ENCODE data around the gene SUGCT.
"Not testable (repeated sequence)": the region's sequence is repeated elsewhere in the genome, so short reads cannot be mapped to it uniquely, and the experiment has no call there.

SUGCT gene

DNA sequence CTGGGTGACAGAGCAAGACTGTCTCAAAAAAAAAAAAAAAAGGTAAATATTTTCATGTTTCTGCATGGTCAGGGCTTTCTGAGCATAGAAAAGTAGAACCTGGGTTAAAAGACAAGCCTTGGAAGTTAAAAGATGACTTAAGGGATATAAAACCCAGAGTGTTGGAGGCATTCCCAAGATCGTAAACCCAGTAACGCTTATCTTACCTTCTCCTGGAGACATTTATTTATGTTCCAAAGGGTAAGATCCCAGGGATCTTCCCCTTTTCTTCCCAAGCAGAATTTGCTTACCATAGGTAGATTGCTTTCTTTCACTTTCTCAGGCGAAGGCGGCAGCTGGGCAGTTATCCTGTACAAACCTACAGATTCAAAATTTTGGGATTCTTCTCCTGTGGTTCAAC lies 22.2 kb downstream of the SUGCT start:
- H3K4me1 ChIP-seq (ENCODE audit: insufficient read depth, low read length) = no peaks in the 10 kb centered on the region
- H3K9me3 ChIP-seq (ENCODE audit: control insufficient read depth, insufficient read depth, low read length) = no peaks in the 10 kb centered on the region
- no peak overlapping the region for H3K9ac ChIP-seq (ENCODE audit: low read depth, low read length)

DNA sequence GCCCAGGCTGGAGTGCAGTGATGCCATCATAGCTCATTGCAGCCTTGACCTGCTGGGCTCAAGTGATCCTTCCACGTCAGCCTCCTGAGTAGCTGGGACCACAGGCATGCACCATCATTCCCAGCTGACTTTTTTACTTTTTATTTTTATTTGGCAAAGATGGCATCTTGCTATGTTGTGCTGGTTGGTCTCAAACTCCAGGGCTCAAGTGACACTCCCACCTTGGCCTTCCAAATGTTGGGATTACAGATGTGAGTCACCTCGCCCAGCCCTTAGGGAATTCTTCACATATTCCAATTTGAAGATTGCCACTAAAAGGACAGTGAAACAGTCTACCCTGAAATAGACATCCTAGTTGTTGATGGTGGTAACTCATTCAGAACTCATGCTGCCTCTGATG lies 27.7 kb downstream of the SUGCT start:
- no peaks in the 10 kb centered on the region for H3K4me1 ChIP-seq (ENCODE audit: insufficient read depth, low read length)
- no peak overlapping the region for H3K9ac ChIP-seq (ENCODE audit: low read depth, low read length)
- H3K36me3 ChIP-seq (ENCODE audit: insufficient read depth, low read length) = no peaks in the 10 kb centered on the region
- no peaks in the 10 kb centered on the region for H3K9me3 ChIP-seq (ENCODE audit: control insufficient read depth, insufficient read depth, low read length)

More for the DNA sequence above, 22.2 kb downstream of the SUGCT start:
- no peaks in the 10 kb centered on the region for H3K36me3 ChIP-seq (ENCODE audit: insufficient read depth, low read length)

DNA sequence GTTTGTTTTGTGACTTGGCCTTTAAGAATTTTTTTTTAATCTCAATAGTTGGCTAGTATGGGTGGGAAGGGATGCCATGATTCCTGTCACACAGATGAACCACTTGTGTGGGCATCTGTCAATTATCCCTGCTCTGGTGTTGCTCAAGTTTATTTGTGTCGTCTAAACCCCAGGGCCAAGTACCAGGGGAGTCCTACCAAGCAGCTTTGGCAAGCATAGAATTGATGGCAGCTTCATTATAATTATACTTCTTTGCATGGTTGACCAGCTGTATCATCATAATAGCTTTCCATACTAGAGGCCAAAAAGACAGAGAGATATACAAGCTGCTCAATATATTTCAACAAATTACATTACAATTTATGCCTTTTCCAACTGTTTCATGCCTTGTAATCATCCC lies 30.4 kb downstream of the SUGCT start:
- H3K4me1 ChIP-seq (ENCODE audit: insufficient read depth, low read length) = no peaks in the 10 kb centered on the region
- no peaks in the 10 kb centered on the region for H3K9me3 ChIP-seq (ENCODE audit: control insufficient read depth, insufficient read depth, low read length)
- H3K9ac ChIP-seq (ENCODE audit: low read depth, low read length) = no peak overlapping the region
- H3K36me3 ChIP-seq (ENCODE audit: insufficient read depth, low read length) = no peaks in the 10 kb centered on the region

DNA sequence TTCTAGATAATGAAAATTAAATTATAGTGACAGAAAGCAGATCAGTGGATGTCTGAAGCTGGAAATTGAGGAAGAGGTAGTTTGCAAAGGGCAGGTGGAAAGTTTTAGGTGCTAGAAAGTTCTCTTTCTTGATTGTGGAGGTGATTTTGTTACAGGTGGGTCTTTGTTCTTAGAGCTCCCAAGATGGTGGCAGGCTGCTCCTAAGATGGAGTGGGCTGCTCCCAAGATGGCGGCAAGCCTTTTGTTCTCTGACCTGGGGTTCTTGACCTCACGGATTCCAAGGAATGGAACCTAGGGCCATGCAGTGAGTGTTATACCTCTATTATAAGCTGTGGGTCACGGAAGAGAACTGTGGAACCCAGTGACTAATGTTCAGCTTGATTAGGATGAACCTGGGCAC lies 32.5 kb downstream of the SUGCT start:
- Histone ChIP-seq H3K9me3 (ENCODE audit: control insufficient read depth, insufficient read depth, low read length) (no peaks in the 10 kb centered on the region), H3K9ac (ENCODE audit: low read depth, low read length) (no peak overlapping the region), H3K4me1 (ENCODE audit: insufficient read depth, low read length) (no peaks in the 10 kb centered on the region), H3K36me3 (ENCODE audit: insufficient read depth, low read length) (no peaks in the 10 kb centered on the region)

DNA sequence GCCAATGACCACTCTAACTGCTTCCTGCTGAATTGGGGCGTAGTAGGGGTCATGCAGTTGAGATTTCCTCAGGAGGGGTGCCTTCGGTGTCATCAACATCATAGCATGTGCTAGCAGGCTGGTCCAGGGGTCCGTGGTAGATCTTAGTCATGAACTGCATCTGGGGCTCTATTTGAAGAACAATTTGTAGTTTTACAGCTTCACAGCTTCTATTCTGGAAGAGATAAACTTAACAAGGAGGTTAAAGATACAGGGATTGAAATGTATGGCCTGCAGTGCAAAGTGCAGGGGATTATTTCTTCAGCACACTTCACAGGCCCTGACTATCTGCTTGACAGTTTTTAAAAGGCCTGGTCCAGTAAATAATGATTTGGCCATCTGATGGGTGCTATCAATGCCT lies 33.5 kb downstream of the SUGCT start:
- H3K36me3 ChIP-seq (ENCODE audit: insufficient read depth, low read length); H3K9ac ChIP-seq (ENCODE audit: low read depth, low read length); H3K9me3 ChIP-seq (ENCODE audit: control insufficient read depth, insufficient read depth, low read length): not testable (repeated sequence)

DNA sequence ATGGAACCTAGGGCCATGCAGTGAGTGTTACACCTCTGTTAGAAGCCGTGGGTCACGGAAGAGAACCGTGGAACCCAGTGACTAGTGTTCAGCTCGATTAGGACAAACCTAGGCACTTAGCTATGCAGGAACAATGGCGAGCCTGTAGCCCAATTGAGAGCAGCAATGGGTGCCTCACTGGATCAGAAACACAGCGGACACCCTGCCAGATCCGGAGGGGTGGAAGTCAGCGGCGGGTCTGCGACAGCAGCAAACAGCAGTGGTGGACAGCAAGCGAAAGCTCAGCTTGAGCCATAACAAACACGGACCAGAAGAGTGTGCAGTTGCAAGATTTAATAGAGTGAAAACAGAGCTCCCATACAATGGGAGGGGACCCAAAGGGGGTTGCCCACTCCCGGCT lies 38.3 kb downstream of the SUGCT start:
- H3K4me1 ChIP-seq (ENCODE audit: insufficient read depth, low read length); H3K36me3 ChIP-seq (ENCODE audit: insufficient read depth, low read length); H3K9ac ChIP-seq (ENCODE audit: low read depth, low read length); H3K9me3 ChIP-seq (ENCODE audit: control insufficient read depth, insufficient read depth, low read length): not testable (repeated sequence)

More for the DNA sequence above, 33.5 kb downstream of the SUGCT start:
- H3K4me1 ChIP-seq (ENCODE audit: insufficient read depth, low read length) = not testable (repeated sequence)

DNA sequence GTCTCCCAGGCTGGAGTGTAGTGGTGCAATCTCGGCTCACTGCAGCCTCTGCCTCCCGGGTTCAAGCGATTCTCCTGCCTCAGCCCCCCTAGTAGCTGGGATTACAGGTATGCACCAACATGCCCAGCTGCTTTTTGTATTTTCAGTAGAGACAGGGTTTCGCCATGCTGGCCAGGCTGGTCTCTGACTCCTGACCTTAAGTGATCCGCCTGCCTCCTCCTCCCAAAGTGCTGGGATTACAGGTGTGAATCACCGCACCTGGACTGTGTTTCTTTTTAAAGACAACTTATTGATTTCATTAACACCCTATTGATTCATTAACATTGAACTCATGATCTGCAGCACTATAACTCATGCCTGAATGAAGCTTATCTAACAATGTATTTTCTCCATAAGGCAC lies 40.5 kb downstream of the SUGCT start:
- not testable (repeated sequence) for H3K36me3 ChIP-seq (ENCODE audit: insufficient read depth, low read length); H3K4me1 ChIP-seq (ENCODE audit: insufficient read depth, low read length); H3K9ac ChIP-seq (ENCODE audit: low read depth, low read length); H3K9me3 ChIP-seq (ENCODE audit: control insufficient read depth, insufficient read depth, low read length)

DNA sequence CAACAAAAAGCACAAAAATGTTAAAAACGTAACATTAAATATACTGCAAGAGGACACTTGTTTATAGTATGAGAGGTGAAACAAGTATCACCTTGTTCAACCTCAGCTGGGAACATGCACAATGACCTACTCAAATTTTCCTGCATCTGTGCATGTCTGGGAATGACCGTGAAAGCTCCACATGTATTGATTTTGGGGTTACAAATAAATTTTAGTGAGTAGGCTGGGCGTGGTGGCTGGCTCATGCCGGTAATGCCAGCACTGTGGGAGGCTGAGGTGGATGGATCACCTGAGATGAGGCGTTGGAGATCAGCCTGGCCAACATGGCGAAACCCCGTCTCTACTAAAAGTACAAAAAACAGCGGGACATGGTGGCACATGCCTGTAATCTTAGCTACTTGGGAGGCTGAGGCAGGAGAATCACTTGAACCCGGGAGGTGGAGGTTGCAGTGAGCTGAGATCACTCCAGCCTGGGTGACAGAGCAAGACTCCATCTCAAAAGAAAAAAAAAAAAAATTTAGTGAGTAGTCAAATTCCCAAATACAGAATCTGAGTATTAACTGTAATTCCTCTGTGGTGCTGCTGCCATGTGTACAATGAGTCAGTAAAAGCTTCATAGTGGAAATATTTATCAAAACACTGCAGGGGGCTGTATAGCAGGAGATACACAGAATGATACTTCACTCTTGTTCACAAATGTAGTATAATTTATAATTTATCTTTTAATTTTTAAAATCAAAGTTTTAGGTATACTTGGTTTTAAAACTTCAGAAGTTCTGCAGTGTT lies 41.1 kb downstream of the SUGCT start:
- Histone ChIP-seq H3K9ac (ENCODE audit: low read depth, low read length) (no peak overlapping the region), H3K9me3 (ENCODE audit: control insufficient read depth, insufficient read depth, low read length) (no peaks in the 10 kb centered on the region), H3K36me3 (ENCODE audit: insufficient read depth, low read length) (no peaks in the 10 kb centered on the region), H3K4me1 (ENCODE audit: insufficient read depth, low read length) (no peaks in the 10 kb centered on the region)

DNA sequence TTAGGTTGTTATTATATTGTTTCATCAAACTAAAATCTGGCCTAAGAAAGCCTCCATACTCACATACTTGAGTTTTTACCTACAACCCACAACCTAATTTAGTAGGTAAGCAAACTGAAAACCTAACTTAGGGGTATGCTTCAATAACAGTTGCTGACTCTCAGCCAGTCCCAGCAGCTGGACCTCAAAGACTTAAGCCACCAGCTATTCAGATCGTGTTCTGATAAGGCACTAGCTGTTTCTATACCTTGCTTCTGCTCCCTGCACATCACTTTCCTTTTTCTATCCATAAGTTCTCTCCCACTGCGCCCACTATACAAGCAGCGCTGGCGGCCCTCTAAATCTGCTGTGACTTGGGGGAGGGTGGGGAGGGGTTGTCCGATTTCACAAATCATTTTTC lies 42.3 kb downstream of the SUGCT start:
- H3K4me1 ChIP-seq (ENCODE audit: insufficient read depth, low read length) = no peaks in the 10 kb centered on the region
- no peak overlapping the region for H3K9ac ChIP-seq (ENCODE audit: low read depth, low read length)
- H3K9me3 ChIP-seq (ENCODE audit: control insufficient read depth, insufficient read depth, low read length) = no peaks in the 10 kb centered on the region
- no peaks in the 10 kb centered on the region for H3K36me3 ChIP-seq (ENCODE audit: insufficient read depth, low read length)

DNA sequence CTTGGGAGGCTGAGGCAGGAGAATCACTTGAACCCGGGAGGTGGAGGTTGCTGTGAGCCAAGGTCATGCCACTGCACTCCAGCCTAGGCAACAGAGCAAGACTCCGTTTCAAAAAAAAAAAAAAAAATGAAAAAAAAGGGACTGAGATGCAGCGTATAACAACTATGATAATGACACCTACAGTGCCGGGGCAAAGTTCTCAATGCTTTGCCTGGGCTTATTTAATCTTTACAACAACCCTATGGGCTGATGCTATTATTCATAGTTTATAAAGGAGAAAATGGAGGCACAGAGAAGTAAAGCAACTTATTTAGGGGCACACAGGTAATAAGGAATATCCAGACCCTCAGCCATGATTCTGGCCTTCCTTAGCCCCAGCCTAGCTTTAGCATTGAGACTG lies 47.6 kb downstream of the SUGCT start:
- no peak overlapping the region for H3K9ac ChIP-seq (ENCODE audit: low read depth, low read length)
- no peaks in the 10 kb centered on the region for H3K9me3 ChIP-seq (ENCODE audit: control insufficient read depth, insufficient read depth, low read length)
- H3K36me3 ChIP-seq (ENCODE audit: insufficient read depth, low read length) = no peaks in the 10 kb centered on the region
- H3K4me1 ChIP-seq (ENCODE audit: insufficient read depth, low read length) = no peaks in the 10 kb centered on the region

DNA sequence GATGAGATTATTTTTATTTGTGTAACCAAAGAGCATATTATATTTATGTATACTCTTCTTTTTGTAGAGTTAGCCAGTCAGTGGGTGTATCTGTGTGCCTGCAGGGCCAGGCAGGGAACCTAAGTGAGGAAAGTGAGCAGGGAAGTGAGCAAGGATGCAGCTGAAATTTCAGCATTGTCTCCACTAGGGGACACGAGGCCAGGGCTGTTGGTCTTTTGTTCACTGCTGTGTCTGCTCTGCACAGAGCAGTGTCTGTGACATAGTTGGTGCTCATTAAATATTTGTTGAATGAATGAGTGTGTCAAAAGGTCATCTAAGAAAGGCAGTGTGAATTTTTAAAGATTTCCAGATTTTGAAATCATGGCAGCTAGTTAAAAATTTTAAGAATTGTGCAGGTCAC lies 51.8 kb downstream of the SUGCT start:
- Histone ChIP-seq H3K4me1 (ENCODE audit: insufficient read depth, low read length) (no peaks in the 10 kb centered on the region), H3K9me3 (ENCODE audit: control insufficient read depth, insufficient read depth, low read length) (no peaks in the 10 kb centered on the region), H3K9ac (ENCODE audit: low read depth, low read length) (no peak overlapping the region), H3K36me3 (ENCODE audit: insufficient read depth, low read length) (no peaks in the 10 kb centered on the region)

DNA sequence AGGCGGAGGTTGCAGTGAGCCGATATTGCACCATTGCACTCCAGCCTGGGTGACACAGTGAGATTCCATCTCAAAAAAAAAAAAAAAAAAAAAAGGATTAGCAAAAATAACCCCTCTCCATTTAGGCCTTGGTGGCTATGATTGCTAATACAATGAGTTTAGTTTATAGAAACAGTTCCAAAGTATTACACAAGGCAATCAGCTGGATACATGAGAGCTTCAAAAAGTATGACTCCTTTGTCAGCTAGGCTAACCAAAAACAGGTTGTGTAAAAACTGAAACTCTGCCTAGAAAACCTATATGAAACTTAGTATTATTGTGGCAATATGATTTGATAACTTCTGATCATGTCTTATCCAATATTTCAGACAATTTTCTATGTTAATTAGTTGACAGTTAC lies 57.2 kb downstream of the SUGCT start:
- no peaks in the 10 kb centered on the region for H3K4me1 ChIP-seq (ENCODE audit: insufficient read depth, low read length)

DNA sequence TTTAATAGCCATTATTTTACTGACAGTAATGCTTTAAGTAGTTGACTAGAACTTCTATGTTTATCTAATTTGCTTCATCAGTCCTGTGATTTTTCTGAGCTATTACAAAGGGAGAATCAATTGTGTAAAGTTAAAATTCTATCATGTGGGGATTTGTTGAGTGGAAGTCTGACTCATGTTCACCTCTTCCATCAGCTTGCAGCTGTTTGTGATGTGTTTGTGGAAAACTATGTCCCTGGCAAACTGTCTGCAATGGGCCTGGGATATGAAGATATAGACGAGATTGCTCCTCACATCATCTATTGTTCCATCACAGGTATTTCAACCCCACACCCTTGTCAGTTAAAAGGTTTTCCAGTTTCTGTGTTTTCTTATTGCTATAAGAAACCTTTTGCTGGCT lies 59.9 kb downstream of the SUGCT start:
- Histone ChIP-seq H3K4me1 (ENCODE audit: insufficient read depth, low read length) (no peaks in the 10 kb centered on the region), H3K9ac (ENCODE audit: low read depth, low read length) (no peak overlapping the region), H3K36me3 (ENCODE audit: insufficient read depth, low read length) (no peaks in the 10 kb centered on the region), H3K9me3 (ENCODE audit: control insufficient read depth, insufficient read depth, low read length) (no peaks in the 10 kb centered on the region)

More for the DNA sequence above, 57.2 kb downstream of the SUGCT start:
- Histone ChIP-seq H3K9me3 (ENCODE audit: control insufficient read depth, insufficient read depth, low read length) (no peaks in the 10 kb centered on the region), H3K9ac (ENCODE audit: low read depth, low read length) (no peak overlapping the region), H3K36me3 (ENCODE audit: insufficient read depth, low read length) (no peaks in the 10 kb centered on the region)

DNA sequence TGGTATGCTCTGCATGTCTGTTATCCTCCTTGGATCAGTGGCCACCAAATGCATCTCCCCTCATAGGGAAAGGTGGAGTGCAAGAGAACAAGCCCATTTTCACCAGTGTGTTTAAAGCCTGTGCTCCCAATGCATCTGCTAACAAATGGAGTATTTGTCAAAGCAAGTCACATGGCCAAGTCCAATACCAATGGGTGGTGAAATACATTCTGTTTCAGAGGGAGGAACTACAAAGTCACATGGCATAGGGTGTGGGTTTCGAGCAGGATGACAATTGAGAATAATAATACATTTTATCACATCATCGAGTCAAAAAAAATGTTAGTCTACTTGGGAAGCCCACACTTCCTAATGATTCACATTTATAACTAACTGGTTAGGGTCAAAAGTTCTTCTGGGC lies 62.7 kb downstream of the SUGCT start:
- H3K4me1 ChIP-seq (ENCODE audit: insufficient read depth, low read length) = no peaks in the 10 kb centered on the region
- no peak overlapping the region for H3K9ac ChIP-seq (ENCODE audit: low read depth, low read length)
- no peaks in the 10 kb centered on the region for H3K9me3 ChIP-seq (ENCODE audit: control insufficient read depth, insufficient read depth, low read length)
- no peaks in the 10 kb centered on the region for H3K36me3 ChIP-seq (ENCODE audit: insufficient read depth, low read length)

DNA sequence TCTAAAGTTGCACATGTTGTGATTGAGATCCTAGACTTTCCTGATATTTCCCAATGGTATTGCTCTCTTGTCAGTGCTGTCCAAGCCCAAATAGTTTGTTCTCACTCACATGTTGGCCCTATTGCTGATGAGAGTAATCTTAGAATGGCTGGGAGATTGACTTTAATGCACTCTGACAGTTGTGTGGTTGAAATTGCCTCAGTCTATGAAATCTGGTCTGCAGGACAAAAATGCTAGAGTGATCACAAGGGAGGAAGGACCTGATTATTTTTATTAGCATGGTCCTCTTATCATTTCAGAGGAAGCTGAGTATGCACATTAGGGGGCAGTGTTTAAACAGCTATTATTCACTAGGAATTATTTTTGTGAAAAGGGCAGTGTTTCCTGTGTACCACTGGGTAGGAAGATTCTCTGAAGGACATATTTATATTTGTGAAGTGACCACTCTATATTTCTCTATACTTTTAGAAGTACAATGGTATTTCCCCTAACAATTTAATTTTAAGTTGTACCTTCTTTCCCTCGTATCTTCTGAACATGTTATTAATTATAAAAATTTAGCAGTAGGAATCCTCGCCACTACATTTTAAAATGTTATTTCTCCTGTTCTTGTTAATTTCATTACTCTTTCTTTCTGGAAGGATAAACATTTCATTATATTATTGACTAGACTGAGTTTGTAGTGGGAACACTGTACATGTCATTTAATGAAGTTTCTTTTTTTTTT lies 64.4 kb downstream of the SUGCT start:
- Histone ChIP-seq H3K4me1 (ENCODE audit: insufficient read depth, low read length) (no peaks in the 10 kb centered on the region), H3K36me3 (ENCODE audit: insufficient read depth, low read length) (no peaks in the 10 kb centered on the region), H3K9me3 (ENCODE audit: control insufficient read depth, insufficient read depth, low read length) (no peaks in the 10 kb centered on the region), H3K9ac (ENCODE audit: low read depth, low read length) (no peak overlapping the region)
